Common myeloid progenitor, CD34-positive (primary cell): ENCODE data around the gene RAD51B.

Experiments used
- CTCF ChIA-PET: fragments of 350-600 bp; sonication (Branson Sonifier 250); formaldehyde crosslinking; loops from one replicate; lab custom pipeline; 2021; ENCODE audit warnings: antibody characterized with exemption; lab: Charles Lee
- POLR2A ChIA-PET: fragments of 350-600 bp; sonication (Branson Sonifier 250); formaldehyde crosslinking; loops from one replicate; lab custom pipeline; 2021; ENCODE audit warnings: antibody characterized with exemption; lab: Charles Lee
- DNase-seq, 3 donors: peaks; one replicate each; pipeline versions ENCODE4 v3.0.0 to v3.0.0-alpha.2; 2013
- H3K27ac ChIP-seq, 2 experiments: 1 replicate in 1 of 2; 2 replicates in 1 of 2; pipeline ENCODE4 v1.7.0; 2013; ENCODE audit warnings: inconsistent platforms in 2 of 2, low read length in 2 of 2, mild to moderate bottlenecking in 2 of 2, low read depth in 1 of 2, moderate library complexity in 1 of 2; ENCODE audit not compliant: severe bottlenecking in 2 of 2, insufficient read depth in 1 of 2, poor library complexity in 1 of 2
- H3K27me3 ChIP-seq, 5 experiments: replicated peaks in 2 of 5; 1 replicate in 3 of 5; 2 replicates in 2 of 5; pipeline versions ENCODE4 v1.6.1 to v1.7.0; 2013; ENCODE audit warnings: low read length in 4 of 5, mild to moderate bottlenecking in 2 of 5, moderate library complexity in 2 of 5, inconsistent platforms in 1 of 5; ENCODE audit not compliant: insufficient read depth in 5 of 5, control insufficient read depth in 4 of 5
- H3K36me3 ChIP-seq, 4 experiments: 1 replicate in 2 of 4; 2 replicates in 2 of 4; pipeline versions ENCODE4 v1.6.1 to v1.7.0; 2013; ENCODE audit warnings: low read length in 3 of 4, control low read depth in 1 of 4, mild to moderate bottlenecking in 1 of 4; ENCODE audit not compliant: control insufficient read depth in 4 of 4, insufficient read depth in 4 of 4
- H3K4me1 ChIP-seq, 4 experiments: 1 replicate in 3 of 4; 2 replicates in 1 of 4; pipeline versions ENCODE4 v1.6.1 to v1.7.1; 2013; ENCODE audit warnings: low read length in 3 of 4, mild to moderate bottlenecking in 3 of 4, control low read depth in 1 of 4, inconsistent platforms in 1 of 4, moderate library complexity in 1 of 4; ENCODE audit not compliant: control insufficient read depth in 4 of 4, insufficient read depth in 4 of 4; ENCODE audit errors: control extremely low read depth in 1 of 4
- H3K4me3 ChIP-seq, 7 experiments: 1 replicate in 4 of 7; 2 replicates in 3 of 7; pipeline versions ENCODE4 v1.5.1 to v1.7.0; 2013; ENCODE audit warnings: mild to moderate bottlenecking in 7 of 7, low read length in 6 of 7, moderate library complexity in 6 of 7, inconsistent platforms in 2 of 7, low read depth in 2 of 7, control low read depth in 1 of 7; ENCODE audit not compliant: insufficient read depth in 4 of 7, control insufficient read depth in 1 of 7; ENCODE audit errors: extremely low read depth in 1 of 7
- H3K9me3 ChIP-seq, 5 experiments: 1 replicate in 4 of 5; 2 replicates in 1 of 5; pipeline versions ENCODE4 v1.6.1 to v1.7.1; 2013; ENCODE audit warnings: low read length in 4 of 5, mild to moderate bottlenecking in 2 of 5, inconsistent platforms in 1 of 5, low read depth in 1 of 5, moderate library complexity in 1 of 5; ENCODE audit not compliant: control insufficient read depth in 4 of 5, insufficient read depth in 2 of 5; ENCODE audit errors: control extremely low read depth in 1 of 5
- WGBS: methylation state at CpG from one replicate; pipeline ENCODE4 v1.1.5; 2013; ENCODE audit not compliant: insufficient coverage; 5-methylcytosine and 5-hydroxymethylcytosine counted together

Gene RAD51B

GRCh38 chr14:68587931-68588330, 768.4 kb downstream of the RAD51B start:
- H3K27ac ChIP-seq: no peak overlapping the region
- DNase-seq: no peak
- peaks cover 0 to 8% (median 4%) of the 10 kb centered on the region in 4 experiments for H3K4me1 ChIP-seq
- H3K36me3 ChIP-seq: no peaks in the 10 kb centered on the region
- H3K4me3 ChIP-seq: no peak overlapping the region
- no peaks in the 10 kb centered on the region for H3K27me3 ChIP-seq
- no peaks in the 10 kb centered on the region for H3K9me3 ChIP-seq
- 95% methylated on average over 6 of the region's 6 CpGs for WGBS
- POLR2A ChIA-PET: no interaction called here
- CTCF ChIA-PET: interaction anchor here (1.1 to 1.7 kb wide), 2 partner anchors 9 to 35 kb away, joined by 3 to 4 read pairs; no protein-coding TSS in a partner anchor

DNA sequence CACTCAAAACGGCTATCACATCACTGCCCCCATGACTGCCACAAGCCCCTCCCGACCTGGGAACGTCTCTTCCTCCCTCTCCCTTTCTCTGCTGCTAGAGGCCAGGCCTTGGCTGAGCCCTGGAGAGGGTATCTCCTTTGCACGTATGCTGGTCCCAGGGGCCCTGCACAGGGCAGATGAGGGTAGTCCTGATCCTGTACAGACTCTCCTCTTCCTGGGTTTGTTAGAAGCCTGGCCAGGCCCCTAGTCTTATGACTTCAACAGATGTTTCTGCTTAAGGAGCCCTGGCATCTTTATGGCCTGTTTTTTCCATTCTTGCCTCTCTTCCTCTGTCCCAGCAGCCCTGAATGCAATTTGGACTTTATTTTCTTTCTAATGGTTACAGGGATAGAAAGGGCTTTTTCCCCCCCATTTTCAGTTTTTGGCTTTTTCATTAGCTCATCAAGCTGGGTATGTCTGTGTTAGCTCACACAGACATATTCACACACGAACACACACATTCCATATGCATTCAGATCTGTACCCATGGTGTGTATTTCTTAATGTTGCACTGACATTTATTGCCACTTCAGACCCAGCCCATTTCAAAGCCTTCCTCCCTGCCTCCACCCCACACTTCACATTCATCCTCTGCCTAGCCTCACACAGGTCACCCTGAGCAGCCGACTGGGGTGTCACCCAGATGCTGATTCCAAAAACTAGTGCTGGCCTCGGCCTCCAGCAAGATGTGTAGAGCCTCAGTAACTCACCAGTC, 770.0 kb downstream of the RAD51B start:
- no peak overlapping the region for H3K27ac ChIP-seq
- 92% methylated on average over 4 of the region's 7 CpGs for WGBS

DNA sequence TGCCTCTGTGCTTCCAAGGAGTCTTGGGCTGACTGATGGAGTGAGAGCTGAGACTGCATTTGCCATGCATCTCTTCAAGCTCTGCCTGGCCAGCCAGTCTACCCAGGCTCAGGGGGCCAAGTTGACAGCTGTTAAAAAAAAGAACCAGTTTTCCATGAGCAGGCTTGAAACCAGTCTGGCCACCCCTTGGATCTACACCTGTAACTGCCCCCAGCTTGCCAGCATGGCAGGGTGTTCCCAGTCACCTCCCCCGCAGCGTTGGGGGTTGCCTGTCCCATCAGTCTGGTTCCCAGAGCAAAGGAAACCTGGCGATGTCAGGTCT, 770.6 kb downstream of the RAD51B start:
- Histone ChIP-seq H3K27me3 (no peaks in the 10 kb centered on the region), H3K4me1 (peaks cover 9 to 30% (median 22%) of the 10 kb centered on the region in 4 experiments), H3K36me3 (no peaks in the 10 kb centered on the region), H3K4me3 (no peak overlapping the region), H3K9me3 (no peaks in the 10 kb centered on the region), H3K27ac (no peak overlapping the region)
- 100% methylated on average over 3 of the region's 3 CpGs for WGBS
- POLR2A ChIA-PET: no interaction called here
- DNase-seq: no peak
- CTCF ChIA-PET: no interaction called here

More for the DNA sequence above, 770.0 kb downstream of the RAD51B start:
- peak in 1 of 3 donors; percentile 44 for DNase-seq
- H3K27me3 ChIP-seq: no peaks in the 10 kb centered on the region
- H3K4me3 ChIP-seq: no peak overlapping the region
- ChIA-PET POLR2A (no interaction called here), CTCF (interaction anchor here (0.7 to 1.2 kb wide), 3 partner anchors 16 to 82 kb away, joined by 3 read pairs; no protein-coding TSS in a partner anchor)
- H3K4me1 ChIP-seq: peaks cover 8 to 25% (median 19%) of the 10 kb centered on the region in 4 experiments
- H3K9me3 ChIP-seq: no peaks in the 10 kb centered on the region
- no peaks in the 10 kb centered on the region for H3K36me3 ChIP-seq

DNA sequence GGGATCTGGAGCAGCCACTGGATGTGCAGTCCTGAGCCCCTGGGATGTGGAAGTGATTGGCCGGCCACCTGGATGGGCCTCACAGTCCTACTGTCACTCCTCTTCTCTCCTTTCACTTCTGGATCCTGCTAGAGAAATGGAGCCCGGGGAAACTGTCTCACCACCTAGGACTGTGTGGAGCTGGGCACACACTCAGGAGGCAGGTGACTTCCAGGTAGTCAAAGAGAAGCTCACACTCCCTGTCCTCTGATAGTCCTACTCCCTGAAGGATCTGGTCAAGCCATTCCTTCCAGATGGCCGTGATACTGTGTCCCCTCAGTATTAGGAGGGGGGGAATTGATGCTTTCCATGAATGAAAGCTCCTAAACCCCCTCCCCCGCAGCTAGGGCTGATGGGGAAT, 772.2 kb downstream of the RAD51B start:
- WGBS: 100% methylated on average over 1 of the region's 4 CpGs
- Histone ChIP-seq H3K27me3 (no peaks in the 10 kb centered on the region), H3K36me3 (no peaks in the 10 kb centered on the region), H3K27ac (no peak overlapping the region), H3K4me3 (no peak overlapping the region), H3K9me3 (no peaks in the 10 kb centered on the region), H3K4me1 (peaks cover 10 to 42% (median 22%) of the 10 kb centered on the region in 4 experiments)
- ChIA-PET CTCF (interaction anchor here (0.5 kb wide), 1 partner anchor 261 kb away, joined by 3 read pairs; no protein-coding TSS in a partner anchor), POLR2A (no interaction called here)
- DNase-seq: no peak

DNA sequence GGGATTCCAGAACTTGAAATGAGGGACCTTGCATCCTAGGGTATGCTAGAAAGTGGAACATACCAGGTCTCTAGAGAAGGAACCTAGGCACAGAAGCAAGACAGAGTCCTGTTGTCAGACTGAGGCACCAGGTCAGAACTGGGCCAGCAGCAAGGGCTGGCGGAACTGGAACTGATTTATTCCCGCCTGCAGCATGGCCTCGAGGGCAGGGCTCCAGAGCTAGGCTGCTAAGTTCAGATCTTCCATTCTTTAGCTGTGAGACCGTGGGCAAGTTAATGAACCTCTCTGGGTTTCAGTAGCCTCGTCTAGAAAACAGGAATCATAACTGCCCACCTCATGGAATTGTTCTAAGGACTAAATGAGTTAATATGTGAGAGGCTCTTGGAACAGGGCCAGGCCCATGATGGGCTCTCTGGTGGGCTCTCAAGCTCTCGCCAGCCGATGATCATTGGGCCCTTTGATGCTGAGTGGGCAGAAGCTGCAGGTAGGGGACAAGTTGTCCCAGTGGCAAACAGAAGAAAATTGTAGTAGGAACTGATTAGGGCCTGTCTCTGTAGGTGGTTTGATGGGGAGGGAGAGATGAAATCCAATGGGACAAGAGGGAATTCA, 773.5 kb downstream of the RAD51B start:
- WGBS: 98% methylated on average over 4 of the region's 7 CpGs
- no peaks in the 10 kb centered on the region for H3K27me3 ChIP-seq
- H3K27ac ChIP-seq: no peak overlapping the region
- ChIA-PET CTCF (no interaction called here), POLR2A (no interaction called here)
- DNase-seq: no peak
- no peaks in the 10 kb centered on the region for H3K36me3 ChIP-seq
- H3K9me3 ChIP-seq: no peaks in the 10 kb centered on the region
- peaks cover 10 to 42% (median 22%) of the 10 kb centered on the region in 4 experiments for H3K4me1 ChIP-seq
- H3K4me3 ChIP-seq: no peak overlapping the region

DNA sequence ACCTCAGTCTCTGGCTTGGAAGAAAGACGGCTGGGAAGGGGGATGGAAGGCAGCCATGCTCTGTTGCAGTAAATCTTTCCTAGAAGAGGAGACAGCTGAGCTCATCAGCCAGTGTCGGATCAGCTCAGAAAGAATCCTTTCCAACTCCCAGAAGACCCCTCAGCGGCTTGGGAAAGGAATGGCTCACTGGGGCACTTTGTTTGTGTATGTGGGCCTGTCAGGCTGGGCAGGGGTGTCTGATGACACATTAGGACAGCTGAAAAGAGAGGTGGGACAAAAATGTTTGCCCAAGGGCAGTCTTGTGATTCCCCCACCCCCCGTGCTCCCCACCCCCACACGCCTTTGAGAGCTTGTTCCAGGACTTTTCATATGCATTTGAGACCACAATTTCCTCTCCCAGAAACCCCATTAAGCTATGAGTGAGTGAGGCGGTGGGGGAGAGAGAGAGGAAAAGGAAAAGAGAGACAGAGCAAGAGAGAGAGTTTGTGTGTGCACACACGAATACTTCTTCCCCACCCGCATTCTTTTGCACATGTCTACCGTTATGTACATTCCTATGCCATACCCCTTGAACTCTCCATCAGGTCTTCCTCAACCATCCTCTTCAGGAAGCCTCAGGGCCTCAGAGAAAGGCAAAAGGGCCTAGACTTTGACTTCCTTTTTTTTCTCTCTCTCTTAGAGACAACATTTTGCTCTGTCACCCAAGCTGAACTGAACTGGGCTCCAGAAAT, 774.4 kb downstream of the RAD51B start:
- peak in 2 of 3 donors; percentile 70 to 78 for DNase-seq
- H3K36me3 ChIP-seq: no peaks in the 10 kb centered on the region
- peak overlapping the region in 1 of 7 experiments; percentile 1 for H3K4me3 ChIP-seq
- ChIA-PET CTCF (interaction anchor here (1.3 kb wide), 1 partner anchor 39 kb away, joined by 3 read pairs; no protein-coding TSS in a partner anchor), POLR2A (no interaction called here)
- no peaks in the 10 kb centered on the region for H3K9me3 ChIP-seq
- 17% methylated on average over 4 of the region's 9 CpGs for WGBS
- H3K4me1 ChIP-seq: peaks cover 10 to 49% (median 27%) of the 10 kb centered on the region in 4 experiments
- H3K27me3 ChIP-seq: no peaks in the 10 kb centered on the region
- H3K27ac ChIP-seq: no peak overlapping the region
